GM12892 (cell line): ENCODE measurements around the gene SEC23A.
"Not testable (repeated sequence)": the region's sequence is repeated elsewhere in the genome, so short reads cannot be mapped to it uniquely, and the experiment has no call there.

Experiments
- DNase-seq: peaks from one replicate; pipeline ENCODE4 v3.0.0; 2011; ENCODE audit not compliant: insufficient read length
- FAIRE-seq: peaks from 2 replicates; lab custom pipeline; 2011; peaks lifted over from hg19 to GRCh38; lab: Jason Lieb, UNC
- POLR2A ChIP-seq: IDR thresholded peaks from 2 replicates; pipeline ENCODE4 v1.6.1; 2011; ENCODE audit warnings: low read depth, low read length, control low read depth
- POLR2AphosphoS5 ChIP-seq: IDR thresholded peaks from 2 replicates; pipeline ENCODE4 v1.6.1; 2011; ENCODE audit warnings: low read depth, low read length, control low read depth
- TAF1 ChIP-seq: IDR thresholded peaks from 2 replicates; pipeline ENCODE4 v1.6.1; 2011; ENCODE audit warnings: low read depth, mild to moderate bottlenecking, control low read depth, low read length, borderline replicate concordance

The SEC23A gene

GRCh38 chr14:39025250-39025809, 77.7 kb downstream of the SEC23A start:
- FAIRE-seq: no peak

DNA sequence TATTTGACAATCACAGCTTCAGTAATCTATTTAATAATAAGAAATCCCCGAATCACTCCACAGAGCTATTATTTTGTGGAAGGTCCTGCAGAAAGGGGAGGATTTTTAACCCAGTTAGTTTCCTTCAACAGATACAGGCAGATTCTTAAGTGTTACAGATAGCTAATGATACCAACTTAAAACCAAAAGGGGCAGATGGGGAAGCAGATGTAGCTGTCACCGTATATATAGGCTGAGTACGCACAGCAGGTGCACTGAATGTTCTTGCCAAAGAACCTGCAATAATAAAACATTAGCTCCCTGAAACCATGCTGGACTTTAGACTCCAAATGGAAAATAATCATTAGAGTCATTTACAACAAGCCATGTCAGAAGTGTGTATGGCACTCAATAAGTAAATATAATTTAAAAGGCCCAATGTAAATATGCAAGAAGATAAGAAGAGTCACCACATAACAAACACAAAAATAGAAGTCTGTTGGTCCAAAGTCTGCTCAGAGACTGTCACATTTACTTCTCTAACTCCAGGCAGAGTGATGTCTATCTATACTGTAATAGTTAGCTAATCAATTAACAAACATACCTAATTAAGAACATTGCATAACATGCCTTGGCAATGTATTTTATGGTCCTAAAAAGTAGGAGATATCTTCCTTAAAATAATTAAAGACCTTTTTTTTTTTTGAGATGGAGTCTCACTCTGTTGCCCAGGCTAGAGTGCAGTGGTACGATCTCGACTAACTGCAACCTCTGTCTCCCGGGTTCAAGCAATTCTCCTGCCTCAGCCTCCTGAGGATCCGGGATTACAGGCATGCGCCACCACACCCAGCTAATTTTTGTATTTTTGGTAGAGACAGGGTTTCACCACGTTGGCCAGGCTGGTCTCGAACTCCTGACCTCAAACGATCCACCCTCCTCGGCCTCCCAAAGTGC, 78.8 kb downstream of the SEC23A start:
- no peak for FAIRE-seq
- DNase-seq: no peak
- TF ChIP-seq TAF1 (no peak), POLR2A (no peak), POLR2AphosphoS5 (no peak)

More at GRCh38 chr14:39025250-39025809, 77.7 kb downstream of the SEC23A start:
- DNase-seq: no peak
- no peak for TF ChIP-seq POLR2A
- TF ChIP-seq POLR2AphosphoS5: no peak
- no peak for TF ChIP-seq TAF1

DNA sequence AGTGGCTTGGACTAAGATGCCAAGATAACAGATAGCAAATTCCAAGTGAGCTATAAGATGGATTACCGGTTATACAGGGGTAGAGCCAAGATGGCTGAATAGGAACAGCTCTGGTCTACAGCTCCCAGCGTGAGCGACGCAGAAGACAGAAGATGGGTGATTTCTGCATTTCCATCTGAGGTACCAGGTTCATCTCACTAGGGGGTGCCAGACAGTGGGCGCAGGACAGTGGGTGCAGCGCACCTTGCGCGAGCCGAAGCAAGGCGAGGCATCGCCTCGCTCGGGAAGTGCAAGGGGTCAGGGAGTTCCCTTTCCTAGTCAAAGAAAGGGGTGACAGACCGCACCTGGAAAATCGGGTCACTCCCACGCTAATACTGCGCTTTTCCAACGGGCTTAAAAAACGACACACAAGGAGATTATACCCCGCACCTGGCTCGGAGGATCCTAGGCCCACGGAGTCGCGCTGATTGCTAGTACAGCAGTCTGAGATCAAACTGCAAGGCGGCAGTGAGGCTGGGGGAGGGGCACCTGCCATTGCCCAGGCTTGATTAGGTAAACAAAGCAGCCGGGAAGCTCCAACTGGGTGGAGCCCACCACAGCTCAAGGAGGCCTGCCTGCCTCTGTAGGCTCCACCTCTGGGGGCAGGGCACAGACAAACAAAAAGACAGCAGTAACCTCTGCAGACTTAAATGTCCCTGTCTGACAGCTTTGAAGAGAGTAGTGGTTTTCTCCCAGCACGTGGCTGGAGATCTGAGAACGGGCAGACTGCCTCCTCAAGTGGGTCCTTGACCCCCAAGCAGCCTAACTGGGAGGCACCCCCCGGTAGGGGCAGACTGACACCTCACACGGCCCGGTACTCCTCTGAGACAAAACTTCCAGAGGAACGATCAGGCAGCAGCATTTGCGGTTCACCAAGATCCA, 85.7 kb downstream of the SEC23A start:
- FAIRE-seq, DNase-seq: not testable (repeated sequence)

DNA sequence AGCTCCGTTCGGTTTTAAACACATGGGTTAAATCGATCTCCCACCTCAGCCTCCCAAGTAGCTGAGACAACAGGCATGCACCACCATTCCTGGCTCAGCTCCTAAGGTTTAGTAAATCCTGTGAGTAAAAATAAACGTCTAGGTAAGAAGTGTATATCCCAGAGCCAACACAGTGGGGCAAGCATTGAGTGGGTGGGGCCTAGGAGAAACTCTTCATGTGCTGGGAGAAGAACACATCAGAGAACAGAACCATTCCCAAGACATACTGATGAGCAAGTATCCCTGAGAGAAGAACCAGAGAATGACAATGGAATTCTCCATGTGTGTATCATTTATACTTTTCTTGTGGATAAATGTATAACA, 86.3 kb downstream of the SEC23A start:
- FAIRE-seq (no peak), DNase-seq (no peak)
- TF ChIP-seq TAF1 (no peak), POLR2A (no peak), POLR2AphosphoS5 (no peak)

DNA sequence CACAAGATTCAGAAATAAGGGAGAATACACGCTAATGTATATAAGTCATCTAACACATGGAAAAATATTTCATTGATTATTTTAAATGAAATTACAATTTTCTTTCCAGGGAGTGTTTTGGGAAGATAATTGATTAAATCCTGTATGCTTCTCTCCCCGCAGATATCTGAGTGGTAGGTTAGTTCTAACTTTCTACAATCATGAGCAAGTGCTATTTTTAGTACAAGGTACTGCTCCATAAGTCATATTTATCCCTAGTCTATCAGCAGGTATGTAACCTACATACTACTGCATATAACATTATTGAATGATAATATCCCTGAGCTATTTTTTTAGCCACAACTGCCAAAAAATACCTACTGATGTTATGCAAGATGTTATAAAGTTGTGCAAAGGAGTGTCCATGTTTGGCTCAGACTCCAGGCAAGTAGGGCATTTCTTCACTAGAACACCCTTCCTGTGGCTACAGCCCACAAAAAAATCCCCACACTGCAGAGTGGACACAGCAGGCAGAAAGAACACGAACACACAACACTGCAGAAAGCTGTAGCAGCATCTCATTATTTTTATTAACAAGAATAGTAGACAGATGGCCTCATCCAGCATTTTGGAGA, 87.0 kb downstream of the SEC23A start:
- no peak for TF ChIP-seq TAF1
- TF ChIP-seq POLR2A: no peak
- no peak for TF ChIP-seq POLR2AphosphoS5
- FAIRE-seq (no peak), DNase-seq (no peak)

- peak; percentile 15 for DNase-seq
- no peak for FAIRE-seq
- no peak for TF ChIP-seq TAF1
These were observed 87.6 kb downstream of the SEC23A start for GRCh38 chr14:39015360-39015961.

- FAIRE-seq: no peak
- DNase-seq: no peak
- TF ChIP-seq POLR2AphosphoS5 (no peak), TAF1 (no peak), POLR2A (no peak)
These were observed 88.6 kb downstream of the SEC23A start for GRCh38 chr14:39014460-39014859.

DNA sequence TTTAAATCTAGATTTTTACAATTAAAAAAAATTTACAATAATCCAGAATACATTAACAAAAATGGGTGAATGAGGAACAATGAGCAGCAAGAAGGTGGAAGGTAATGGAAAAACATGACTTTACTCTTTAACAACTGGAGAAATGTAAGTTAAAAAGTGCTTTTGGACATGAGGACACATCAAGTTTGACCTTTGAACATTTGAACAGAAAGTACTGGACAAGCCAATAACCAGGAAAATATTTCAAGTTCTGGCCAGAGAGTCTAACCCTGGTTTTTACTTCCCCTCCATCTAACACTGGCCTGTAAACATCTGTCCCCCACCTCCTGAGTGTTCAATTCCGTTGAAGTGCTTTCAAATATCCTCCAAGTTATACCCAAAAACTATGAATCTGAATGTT, 94.1 kb downstream of the SEC23A start:
- DNase-seq, FAIRE-seq: not testable (repeated sequence)

DNA sequence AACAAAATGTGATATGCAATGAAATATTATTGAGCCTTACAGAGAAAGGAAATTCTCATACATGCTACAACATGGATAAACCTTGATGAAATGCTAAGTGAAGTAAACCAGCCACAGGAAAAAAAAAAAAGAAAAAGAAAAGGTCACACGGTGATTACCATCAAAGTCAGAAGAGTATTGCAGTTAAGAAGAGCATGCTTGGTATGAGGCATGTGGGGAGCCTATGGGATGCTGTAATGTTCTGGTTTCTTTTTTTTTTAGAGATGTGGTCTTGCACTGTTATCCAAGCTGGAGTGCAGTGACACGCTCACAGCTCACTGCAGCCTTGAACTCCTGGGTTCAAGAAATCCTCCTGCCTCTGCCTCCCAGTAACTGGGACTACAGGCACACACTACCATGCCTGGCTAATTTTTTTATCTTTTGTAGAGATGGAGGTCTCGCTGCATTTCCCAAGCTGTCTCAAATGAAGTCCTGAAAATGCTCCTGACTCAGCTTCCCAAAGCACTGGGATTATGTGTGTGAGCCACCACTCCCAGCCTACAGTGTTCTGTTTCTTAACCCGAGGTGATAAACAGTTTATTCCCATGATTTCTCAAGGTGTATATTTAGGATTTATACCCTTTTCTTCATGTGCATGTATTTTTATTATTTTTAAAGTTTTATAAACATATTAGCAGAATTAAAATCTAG, 96.2 kb downstream of the SEC23A start:
- DNase-seq: no peak
- TF ChIP-seq POLR2AphosphoS5: no peak
- no peak for TF ChIP-seq TAF1
- TF ChIP-seq POLR2A: no peak
- no peak for FAIRE-seq

DNA sequence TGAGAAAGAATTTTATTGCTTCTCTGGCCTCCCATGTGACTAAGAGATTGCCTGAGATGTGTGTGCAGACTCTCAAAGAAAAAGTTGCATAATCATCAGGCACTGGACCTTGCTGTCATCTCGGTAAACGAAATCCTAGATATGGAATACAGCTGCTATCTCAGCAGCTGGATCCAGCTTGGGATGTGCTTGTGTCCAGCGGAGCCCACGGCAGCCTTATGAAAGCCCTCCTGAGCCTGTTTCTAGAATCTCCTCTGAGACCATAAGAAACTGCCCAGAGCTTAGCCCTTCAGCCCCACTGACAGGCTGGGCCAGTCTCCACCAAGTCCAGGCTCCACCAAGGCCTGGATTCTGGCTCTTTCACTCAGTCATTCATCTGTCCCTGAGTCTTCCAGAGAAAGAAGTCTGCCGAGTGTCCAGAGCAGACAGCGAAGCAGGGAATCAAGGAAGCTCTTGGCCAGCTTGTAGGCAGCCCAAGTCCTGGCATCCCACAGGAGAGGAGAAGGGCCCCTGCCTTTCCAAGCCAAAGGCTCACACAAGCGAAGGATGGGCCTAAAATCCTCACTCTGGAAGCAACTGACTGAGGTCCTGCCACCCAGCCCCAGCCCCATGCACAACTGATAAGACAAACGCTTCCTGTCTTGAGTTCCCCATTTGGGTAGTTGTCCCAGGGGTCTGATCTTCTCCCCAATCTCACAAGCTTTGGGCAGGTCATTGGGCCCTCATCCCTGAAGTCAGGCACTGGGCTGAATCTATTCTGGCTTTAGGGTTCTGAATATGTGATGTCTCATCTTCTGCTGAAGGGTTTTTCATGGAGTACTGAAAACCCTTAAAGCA, 97.8 kb downstream of the SEC23A start:
- DNase-seq: no peak
- FAIRE-seq: no peak
- no peak for TF ChIP-seq POLR2AphosphoS5
